Pancreas (tissue), 10 donors: ENCODE results near the gene TMEM38A. TPM values are rescaled to one million over a fixed set of nuclear protein-coding genes. Genes with fewer than 3 reads are reported as not detected.

Experiments
- ATAC-seq, 4 donors: fragments of 200-7000 bp; cut with Tn5 transposase; one replicate each; pipeline versions ENCODE4 v1.8.0 to v1.9.1; 2020; ENCODE audit warnings: mild to moderate bottlenecking in 4 of 4, moderate library complexity in 4 of 4
- DNase-seq, 6 donors: peaks; one replicate each; pipeline ENCODE4 v3.0.0-alpha.2; 2020
- FAIRE-seq: peaks from 2 replicates; lab custom pipeline; 2012; peaks lifted over from hg19 to GRCh38; lab: Jason Lieb, UNC
- H3K27ac ChIP-seq, 4 donors: fragments of 200-600 bp; sonication (generic); 1 replicate in 3 of 4; 2 replicates in 1 of 4; pipeline versions ENCODE4 v1.5.0 to v1.8.0; 2020
- H3K27me3 ChIP-seq, 4 donors: fragments of 200-600 bp; one replicate each; pipeline ENCODE4 v1.8.0; 2021
- H3K36me3 ChIP-seq, 3 donors: fragments of 200-600 bp; sonication (generic) in 1 of 3; one replicate each; pipeline versions ENCODE4 v1.5.0 to v1.8.0; 2020 to 2021
- H3K4me1 ChIP-seq, 3 donors: fragments of 200-600 bp; one replicate each; pipeline ENCODE4 v1.8.0; 2021
- H3K4me3 ChIP-seq, 4 donors: fragments of 200-600 bp; sonication (generic) in 2 of 4; one replicate each; pipeline versions ENCODE4 v1.5.0 to v1.8.0; 2020 to 2021
- H3K9me3 ChIP-seq, 4 donors: fragments of 200-600 bp; one replicate each; pipeline ENCODE4 v1.8.0; 2021
- CTCF ChIP-seq, 4 donors: fragments of 200-600 bp; sonication (generic) in 3 of 4; IDR thresholded peaks; one replicate each; pipeline versions ENCODE4 v1.5.0 to v1.8.0; 2021; ENCODE audit warnings: antibody characterized with exemption in 4 of 4
- WGBS, 2 donors: extraction: QIAGEN DNeasy Blood & Tissue Kit; methylation state at CpG; one replicate each; pipeline ENCODE4 v1.1.7; 2013; 5-methylcytosine and 5-hydroxymethylcytosine counted together
- intact Hi-C, 3 donors: fragments of 100-400 bp; cut with DNase I; formaldehyde crosslinking; loops; one replicate each; pipeline versions ENCODE4 v1.11.1 to v1.14.2; 2022
- polyA plus RNA-seq, 2 donors: library from polyadenylated mRNA; stranded (reverse); fragments of 200-250 nt; gene quantifications; one replicate each; pipeline ENCODE4 v1.2.3, GENCODE V29; 2013
- total RNA-seq, 6 donors: library from RNA; stranded (reverse); fragmentation: NEBNext Ultra II Directional in 4 of 6; extraction: Animal tissue kit (Norgen Biotek cat#: 25700) in 4 of 6; gene quantifications; one replicate each; pipeline versions ENCODE4 v1.2.1 to v1.2.4, GENCODE V29; 2021 to 2023
- donor health status: healthy with polysubstance abuse.
- donor health status: DM: no; HTN: no; CAD: no; lungs with moderate emphysema.
- donor health status: DM: no; HTN: no; CAD: no.
- donor health status: control.
- donor health status: control.
- donor health status: Bipolar disorder and iron deficiency.
- donor health status: DM: yes; HTN: yes; CAD: no.
- donor health status: DM: no; HTN: no; CAD: no.
- donor health status: DM: no; HTN: no; CAD: no.
- donor health status: DM: yes; HTN: yes; CAD: no.

TMEM38A gene
- total RNA-seq (1 to 10 TPM; 1.2 to 3.5 (median 2.0) TPM), polyA plus RNA-seq (1 to 10 TPM; 1.4 to 4.0 TPM)

GRCh38 chr19:16660763-16661479, at the start of gene TMEM38A:
Gene TMEM38A, plus strand, starts transcription at chr19:16661139. Its CDS starts 79 bp downstream, at chr19:16661218.
- intact Hi-C loops, result no loop called here
- H3K4me1 ChIP-seq, result peaks cover 6 to 12% (median 10%) of the 10 kb centered on the region in 3 donors
- DNase-seq (peak in 5 of 6 donors; percentile 48 to 85 (median 73)), ATAC-seq (peak; percentile 39 to 53 (median 52)), FAIRE-seq (no peak)
- no peaks in the 10 kb centered on the region for H3K9me3 ChIP-seq
- 1% methylated on average over 38 to 76 of the region's 76 CpGs for WGBS, 2 donors
- no peak for TF ChIP-seq CTCF (IDR thresholded peaks at IDR 0.05)
- peaks cover 3 to 5% (median 5%) of the 10 kb centered on the region in 3 donors for H3K36me3 ChIP-seq
- H3K4me3 ChIP-seq, result peak within 1 kb of the TSS; percentile 63 to 83 (median 67)
- no peaks in the 10 kb centered on the region for H3K27me3 ChIP-seq
- peak within 1 kb of the TSS; percentile 37 to 86 (median 67) for H3K27ac ChIP-seq

GRCh38 chr19:16612636-16613035, 48.3 kb upstream of the TMEM38A start:
- peaks cover 10 to 27% (median 14%) of the 10 kb centered on the region in 3 donors for H3K4me1 ChIP-seq
- TF ChIP-seq CTCF (IDR thresholded peaks at IDR 0.05), result no peak
- WGBS, 2 donors, result 35 to 46% methylated on average over 3 of the region's 3 CpGs

GRCh38 chr19:16613841-16614240, 47.1 kb upstream of the TMEM38A start:
- Histone ChIP-seq H3K4me3 (no peak overlapping the region), H3K36me3 (no peaks in the 10 kb centered on the region), H3K27ac (no peak overlapping the region), H3K27me3 (no peaks in the 10 kb centered on the region), H3K4me1 (peaks cover 0 to 15% (median 2%) of the 10 kb centered on the region in 3 donors), H3K9me3 (no peaks in the 10 kb centered on the region)
- ATAC-seq (no peak), DNase-seq (no peak), FAIRE-seq (no peak)
- 82 to 86% methylated on average over 2 of the region's 2 CpGs for WGBS, 2 donors
- no peak for TF ChIP-seq CTCF (IDR thresholded peaks at IDR 0.05)
- intact Hi-C loops, result no loop called here

More at GRCh38 chr19:16612636-16613035, 48.3 kb upstream of the TMEM38A start:
- no peak for DNase-seq
- no peak for ATAC-seq
- FAIRE-seq, result no peak
- Histone ChIP-seq H3K9me3 (no peaks in the 10 kb centered on the region), H3K27ac (peak overlapping the region in 2 of 4 donors; percentile 0 to 23), H3K4me3 (no peak overlapping the region), H3K36me3 (no peaks in the 10 kb centered on the region), H3K27me3 (no peaks in the 10 kb centered on the region)
- intact Hi-C loops, result no loop called here

GRCh38 chr19:16614941-16615340, 46.0 kb upstream of the TMEM38A start:
- H3K4me1 ChIP-seq, result peaks cover 0 to 15% (median 7%) of the 10 kb centered on the region in 3 donors
- FAIRE-seq, result no peak
- no peak overlapping the region for H3K4me3 ChIP-seq
- no peak for ATAC-seq
- intact Hi-C loops, result no loop called here
- H3K27me3 ChIP-seq, result no peaks in the 10 kb centered on the region
- no peaks in the 10 kb centered on the region for H3K9me3 ChIP-seq
- no peak for DNase-seq
- no peak overlapping the region for H3K27ac ChIP-seq
- H3K36me3 ChIP-seq, result no peaks in the 10 kb centered on the region
- WGBS, 2 donors, result 30 to 38% methylated on average over 2 of the region's 2 CpGs
- no peak for TF ChIP-seq CTCF (IDR thresholded peaks at IDR 0.05)

- Histone ChIP-seq H3K27ac (no peak overlapping the region), H3K27me3 (no peaks in the 10 kb centered on the region), H3K4me1 (peaks cover 0 to 18% (median 13%) of the 10 kb centered on the region in 3 donors), H3K36me3 (no peaks in the 10 kb centered on the region), H3K4me3 (no peak overlapping the region), H3K9me3 (no peaks in the 10 kb centered on the region)
- intact Hi-C loops, result no loop called here
- TF ChIP-seq CTCF (IDR thresholded peaks at IDR 0.05), result no peak
- no peak for DNase-seq
- FAIRE-seq, result no peak
- WGBS, 2 donors, result 38 to 50% methylated on average over 1 of the region's 1 CpG
- ATAC-seq, result no peak
Measured at GRCh38 chr19:16615808-16616207, 45.1 kb upstream of the TMEM38A start.
